Measurements from ENCODE around the gene ARMS2. TPM values are rescaled to one million over a fixed set of nuclear protein-coding genes. Genes with fewer than 3 reads are reported as not detected.

The ARMS2 gene
- total RNA-seq, 1 donor from 2014 or later, result not detected

GRCh38 chr10:122474131-122474818, 19.8 kb downstream of the ARMS2 start:
- no peaks in the 10 kb centered on the region for H3K36me3 ChIP-seq
- H3K27ac ChIP-seq, result no peak overlapping the region
- H3K4me3 ChIP-seq, result no peak overlapping the region
- no peak for TF ChIP-seq CTCF (IDR thresholded peaks at IDR 0.05)
- DNase-seq (no peak), ATAC-seq (peak; percentile 29)
- H3K4me1 ChIP-seq, result peaks cover 33% of the 10 kb centered on the region
- H3K9me3 ChIP-seq, result no peaks in the 10 kb centered on the region
- no peaks in the 10 kb centered on the region for H3K27me3 ChIP-seq
- intact Hi-C loops (cut with DNase I), result no loop called here

- Histone ChIP-seq H3K4me1 (peaks cover 29% of the 10 kb centered on the region), H3K36me3 (no peaks in the 10 kb centered on the region), H3K9me3 (no peaks in the 10 kb centered on the region), H3K4me3 (no peak overlapping the region), H3K27ac (no peak overlapping the region), H3K27me3 (no peaks in the 10 kb centered on the region)
- ATAC-seq (peak; percentile 53), DNase-seq (no peak)
- intact Hi-C loops (cut with DNase I), result no loop called here
- TF ChIP-seq CTCF (IDR thresholded peaks at IDR 0.05), result no peak
Measured at GRCh38 chr10:122475100-122475499, 20.6 kb downstream of the ARMS2 start.

- peaks cover 29% of the 10 kb centered on the region for H3K4me1 ChIP-seq
- no peak overlapping the region for H3K4me3 ChIP-seq
- no peaks in the 10 kb centered on the region for H3K27me3 ChIP-seq
- TF ChIP-seq CTCF (IDR thresholded peaks at IDR 0.05), result no peak
- no peaks in the 10 kb centered on the region for H3K9me3 ChIP-seq
- no peak for ATAC-seq
- no peak for DNase-seq
- no peaks in the 10 kb centered on the region for H3K36me3 ChIP-seq
- intact Hi-C loops (cut with DNase I), result no loop called here
- H3K27ac ChIP-seq, result no peak overlapping the region
Measured at GRCh38 chr10:122475591-122476332, 21.3 kb downstream of the ARMS2 start.

GRCh38 chr10:122476333-122476695, 21.9 kb downstream of the ARMS2 start:
- no peaks in the 10 kb centered on the region for H3K27me3 ChIP-seq
- H3K9me3 ChIP-seq, result no peaks in the 10 kb centered on the region
- ATAC-seq, result no peak
- no peak for TF ChIP-seq CTCF (IDR thresholded peaks at IDR 0.05)
- DNase-seq, result no peak
- H3K4me1 ChIP-seq, result peaks cover 29% of the 10 kb centered on the region
- no peak overlapping the region for H3K4me3 ChIP-seq
- no peak overlapping the region for H3K27ac ChIP-seq
- intact Hi-C loops (cut with DNase I), result no loop called here
- H3K36me3 ChIP-seq, result no peaks in the 10 kb centered on the region

GRCh38 chr10:122477436-122477835, 23.0 kb downstream of the ARMS2 start:
- Histone ChIP-seq H3K4me3 (no peak overlapping the region), H3K27me3 (no peaks in the 10 kb centered on the region), H3K27ac (no peak overlapping the region), H3K36me3 (no peaks in the 10 kb centered on the region), H3K9me3 (no peaks in the 10 kb centered on the region), H3K4me1 (peaks cover 29% of the 10 kb centered on the region)
- ATAC-seq, result no peak
- DNase-seq, result no peak
- intact Hi-C loops (cut with DNase I), result no loop called here
- no peak for TF ChIP-seq CTCF (IDR thresholded peaks at IDR 0.05)
